ENCODE results near the gene DNAJC22. TPM values are rescaled to one million over a fixed set of nuclear protein-coding genes. Genes with fewer than 3 reads are reported as not detected.
A peak's percentile ranks its signal among the peaks of the same experiment; 100 is the strongest.

Gene DNAJC22
- total and polyA plus RNA-seq, 9 of the 15 experiments (the other 6 are each of a cell fraction or from before 2014, with no cell fraction given) = 0.10 to 1.2 (median 0.47) TPM

- TF ChIP-seq ELK3 (CRISPR knock-in tag; IDR thresholded peaks at IDR 0.05) = no peak
- TF ChIP-seq RBM15 (IDR thresholded peaks at IDR 0.05; ENCODE audit: insufficient read depth, low read length) = no peak
- no peak for TF ChIP-seq HOXB6 (CRISPR knock-in tag; IDR thresholded peaks at IDR 0.05; ENCODE audit: borderline replicate concordance)
- TF ChIP-seq ELF2 (CRISPR knock-in tag; IDR thresholded peaks at IDR 0.05) = no peak
- no peak for TF ChIP-seq DIDO1 (tag; IDR thresholded peaks at IDR 0.05; ENCODE audit: low read depth)
- TF ChIP-seq GTF2B (IDR thresholded peaks at IDR 0.05; ENCODE audit: extremely low read depth, insufficient read length) = no peak
- no peak for TF ChIP-seq AFF1 (IDR thresholded peaks at IDR 0.05; ENCODE audit: low read depth in 1 of 2, partially characterized antibody in 2 of 2)
- TF ChIP-seq MXD1 (CRISPR knock-in tag; IDR thresholded peaks at IDR 0.05; ENCODE audit: borderline replicate concordance, poor library complexity, severe bottlenecking) = no peak
- TF ChIP-seq MAFK (IDR thresholded peaks at IDR 0.05; ENCODE audit: low read length) = peak; percentile 30; the same call in 1 of the 2 replicates
Measured at GRCh38 chr12:49305762-49306510, 40.8 kb upstream of the DNAJC22 start (continued).
